ENCODE data around the gene CTIF.

Gene CTIF

GRCh38 chr18:48835745-48836170 is 296.9 kb downstream of the CTIF start:
- TF ChIP-seq CTCF (IDR thresholded peaks at IDR 0.05; ENCODE audit: insufficient read depth, missing control alignments): no peak
- DNase-seq (ENCODE audit: insufficient read length, low spot score) (no peak), FAIRE-seq (no peak)

- DNase-seq (ENCODE audit: insufficient read length, low spot score): no peak
- no peak for FAIRE-seq
- no peak for TF ChIP-seq CTCF (IDR thresholded peaks at IDR 0.05; ENCODE audit: insufficient read depth, missing control alignments)
Observed at GRCh38 chr18:48836231-48836805, 297.5 kb downstream of the CTIF start.

- DNase-seq (ENCODE audit: insufficient read length, low spot score) (no peak), FAIRE-seq (no peak)
- no peak for TF ChIP-seq CTCF (IDR thresholded peaks at IDR 0.05; ENCODE audit: insufficient read depth, missing control alignments)
Observed at GRCh38 chr18:48836806-48837615, 298.2 kb downstream of the CTIF start.

GRCh38 chr18:48837676-48838075 is 298.8 kb downstream of the CTIF start:
- TF ChIP-seq CTCF (IDR thresholded peaks at IDR 0.05; ENCODE audit: insufficient read depth, missing control alignments): no peak
- FAIRE-seq: no peak
- DNase-seq (ENCODE audit: insufficient read length, low spot score): no peak

- FAIRE-seq (no peak), DNase-seq (ENCODE audit: insufficient read length, low spot score) (no peak)
- no peak for TF ChIP-seq CTCF (IDR thresholded peaks at IDR 0.05; ENCODE audit: insufficient read depth, missing control alignments)
Observed at GRCh38 chr18:48838166-48838775, 299.4 kb downstream of the CTIF start.

- TF ChIP-seq CTCF (IDR thresholded peaks at IDR 0.05; ENCODE audit: insufficient read depth, missing control alignments): no peak
- DNase-seq (ENCODE audit: insufficient read length, low spot score) (no peak), FAIRE-seq (peak; percentile 32)
Observed at GRCh38 chr18:48838921-48839818, 300.3 kb downstream of the CTIF start.
